HG02798 (cell line): ENCODE data around the gene UGDH.
"Not testable (repeated sequence)": the region's sequence is repeated elsewhere in the genome, so short reads cannot be mapped to it uniquely, and the experiment has no call there.

Experiments
- ATAC-seq: cut with Tn5 transposase; IDR thresholded peaks from one replicate; pipeline ENCODE4 v1.9.1; 2021; ENCODE audit warnings: mild to moderate bottlenecking; ENCODE audit not compliant: unreplicated experiment, poor library complexity

The UGDH gene

DNA sequence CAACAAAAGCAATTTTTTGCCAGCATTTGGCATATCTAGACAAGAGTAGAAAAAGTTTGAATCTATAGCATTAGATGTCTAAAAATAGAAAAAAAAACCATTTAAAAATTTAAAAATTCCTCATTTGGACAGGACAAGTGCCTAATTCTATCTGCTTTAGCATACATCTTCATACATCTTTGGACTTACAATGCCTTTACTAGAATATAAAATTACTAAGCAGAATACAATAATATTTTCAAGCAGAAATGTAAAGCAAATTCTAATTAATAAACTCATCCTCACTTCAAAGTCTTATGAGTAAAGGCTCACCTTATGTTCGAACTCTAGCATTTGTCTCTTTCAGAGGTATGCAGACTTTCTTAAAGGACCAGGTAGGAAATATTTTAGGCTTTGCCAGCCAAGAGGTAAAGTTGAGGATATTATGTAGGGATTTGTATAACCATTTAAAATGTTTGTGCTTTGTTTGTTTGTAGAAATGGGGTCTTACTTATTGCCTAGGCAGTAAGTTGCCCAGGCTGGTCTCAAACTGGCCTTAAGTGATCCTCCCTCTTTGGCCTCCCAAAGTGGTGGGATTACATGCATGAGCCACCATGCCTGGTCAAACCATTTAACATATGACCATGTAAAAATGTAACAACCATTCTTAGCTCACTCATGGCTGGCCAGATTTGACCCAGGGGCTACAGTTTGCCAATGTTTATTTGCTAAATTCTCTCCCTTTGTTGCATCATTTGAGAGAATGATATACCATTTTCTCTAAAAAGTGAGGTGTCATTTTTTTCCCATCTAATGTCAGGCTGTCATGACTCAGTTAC is 29.1 kb downstream of the UGDH start:
- no peak for ATAC-seq

DNA sequence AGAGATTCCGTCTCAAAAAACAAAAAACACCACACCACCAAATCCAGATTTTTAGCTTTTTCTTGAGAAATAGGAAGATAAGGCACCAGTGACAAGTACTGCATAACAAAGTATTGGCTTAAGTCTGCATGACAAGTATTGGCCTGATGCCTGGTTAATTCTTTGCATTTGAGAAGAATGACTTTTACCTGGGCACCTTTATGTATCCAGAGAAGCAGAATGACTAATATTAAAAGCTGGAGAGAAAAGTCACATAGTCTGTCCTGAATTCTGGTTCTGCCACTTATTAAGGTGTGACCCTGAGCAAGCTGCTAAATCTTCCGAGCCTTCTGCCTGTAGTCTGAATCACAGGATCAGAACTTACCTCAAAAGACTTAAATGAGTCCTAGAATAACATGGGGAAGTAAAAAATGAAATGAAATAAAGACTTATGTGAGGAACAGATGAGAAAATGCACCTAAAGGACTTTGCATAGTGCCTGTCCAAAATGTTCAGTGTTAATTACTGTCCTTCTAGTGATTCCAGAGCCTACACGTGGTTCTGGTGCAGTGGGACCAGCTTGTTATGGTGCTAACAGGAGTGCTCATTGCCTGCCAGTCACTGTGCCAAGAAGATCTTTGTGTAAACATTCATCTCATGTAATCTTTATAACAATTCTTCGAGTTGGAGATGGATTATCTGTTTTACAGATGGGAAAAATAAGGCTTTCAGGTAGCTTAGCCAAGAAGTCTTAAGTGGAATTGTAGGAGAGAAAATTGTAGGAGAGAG is 31.6 kb downstream of the UGDH start:
- ATAC-seq = no peak

DNA sequence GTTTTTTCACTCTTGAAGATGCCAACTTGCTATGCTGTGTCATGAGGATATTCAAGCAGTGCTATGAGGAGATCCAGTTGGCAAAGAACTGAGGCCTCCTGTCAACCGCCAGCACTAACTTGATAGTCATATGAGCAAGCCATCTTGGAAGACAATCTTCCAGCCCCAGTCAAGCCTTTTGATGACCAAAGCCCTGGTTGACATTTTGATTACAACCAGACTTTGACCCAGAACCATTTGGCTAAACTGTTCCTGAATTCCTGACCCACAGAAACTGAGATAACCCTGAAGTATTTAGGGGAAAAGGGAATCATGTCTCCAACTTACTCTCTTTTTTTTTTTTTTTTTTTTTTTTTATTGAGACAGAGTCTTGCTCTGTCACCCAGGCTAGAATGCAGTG is 32.9 kb downstream of the UGDH start:
- no peak for ATAC-seq

DNA sequence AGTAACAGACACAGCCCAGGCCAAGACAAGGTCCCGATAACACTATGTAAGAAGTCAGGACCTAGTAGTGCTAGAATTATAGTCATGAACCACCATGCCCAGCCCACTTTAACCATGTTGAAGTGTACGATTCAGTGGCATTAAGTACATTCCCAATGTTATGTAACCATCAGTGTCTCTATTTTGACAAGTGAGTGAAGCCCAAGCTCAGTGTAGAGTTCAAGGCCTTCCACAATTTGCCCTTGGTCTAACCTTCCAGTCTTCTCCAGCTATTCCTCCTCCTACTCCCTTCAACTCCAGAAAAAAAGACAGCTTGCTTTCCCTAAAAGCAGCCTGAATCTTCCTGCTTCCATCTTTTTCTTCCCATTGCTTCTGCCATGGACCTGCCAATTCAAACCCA is 36.9 kb downstream of the UGDH start:
- no peak for ATAC-seq

DNA sequence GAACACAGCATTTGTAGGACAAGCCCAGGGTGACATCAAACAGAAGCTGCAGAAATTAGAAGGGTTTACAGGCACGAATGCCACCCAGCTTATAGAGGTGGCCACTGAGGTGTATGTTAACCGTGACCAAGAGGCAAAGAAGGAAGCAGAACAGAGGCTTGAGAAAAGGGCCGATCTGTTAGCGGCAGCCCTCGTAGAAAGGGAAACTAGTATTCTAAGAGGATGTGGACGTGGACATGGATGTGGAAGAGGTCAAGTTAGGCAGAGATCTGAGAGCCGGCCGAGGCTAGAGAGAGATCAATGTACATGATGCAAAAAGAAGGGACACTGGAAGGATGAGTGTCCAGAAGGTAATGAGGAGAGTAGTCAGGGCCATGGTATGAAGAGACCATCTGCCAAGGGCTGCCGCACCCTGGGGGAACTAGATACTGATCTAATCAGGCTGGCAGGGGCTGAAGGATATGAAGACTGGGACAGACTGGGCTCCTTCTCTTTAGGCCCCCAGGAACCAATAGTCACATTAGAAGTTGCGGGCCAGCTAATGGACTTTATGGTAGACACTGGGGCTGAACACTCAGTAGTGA is 40.9 kb downstream of the UGDH start:
- no peak for ATAC-seq

DNA sequence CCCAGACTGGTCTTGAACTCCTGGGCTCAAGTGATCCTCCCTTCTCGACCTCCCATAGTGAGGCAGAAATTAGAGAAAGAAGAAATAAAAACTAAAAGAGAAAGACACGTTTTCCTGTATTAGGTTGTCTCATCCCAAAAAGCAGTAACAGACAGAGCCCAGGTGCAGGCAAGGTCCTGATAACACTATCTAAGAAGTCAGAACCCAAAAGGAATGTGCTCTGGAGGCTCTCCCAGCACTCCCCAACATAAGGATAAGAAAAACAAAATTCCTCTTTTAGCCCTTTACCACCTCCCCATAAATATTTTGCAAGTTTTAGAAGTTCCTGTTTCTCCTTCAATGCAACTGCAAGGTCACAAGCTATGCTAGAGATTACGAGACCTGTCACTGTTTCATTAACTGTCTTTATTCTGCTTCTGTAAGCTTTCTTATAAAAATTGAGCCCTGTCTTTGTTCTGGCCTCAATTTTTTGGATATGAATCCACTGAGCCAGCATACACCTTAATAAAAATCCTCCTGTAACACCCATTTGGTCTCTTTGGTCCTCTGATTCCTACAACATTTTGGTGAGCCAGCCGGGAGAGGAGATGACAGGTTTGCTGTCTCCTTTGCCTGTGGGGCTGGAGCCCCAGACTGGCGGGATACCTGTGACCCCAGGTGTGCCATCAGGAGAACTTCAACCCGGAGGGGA is 42.5 kb downstream of the UGDH start:
- no peak for ATAC-seq

DNA sequence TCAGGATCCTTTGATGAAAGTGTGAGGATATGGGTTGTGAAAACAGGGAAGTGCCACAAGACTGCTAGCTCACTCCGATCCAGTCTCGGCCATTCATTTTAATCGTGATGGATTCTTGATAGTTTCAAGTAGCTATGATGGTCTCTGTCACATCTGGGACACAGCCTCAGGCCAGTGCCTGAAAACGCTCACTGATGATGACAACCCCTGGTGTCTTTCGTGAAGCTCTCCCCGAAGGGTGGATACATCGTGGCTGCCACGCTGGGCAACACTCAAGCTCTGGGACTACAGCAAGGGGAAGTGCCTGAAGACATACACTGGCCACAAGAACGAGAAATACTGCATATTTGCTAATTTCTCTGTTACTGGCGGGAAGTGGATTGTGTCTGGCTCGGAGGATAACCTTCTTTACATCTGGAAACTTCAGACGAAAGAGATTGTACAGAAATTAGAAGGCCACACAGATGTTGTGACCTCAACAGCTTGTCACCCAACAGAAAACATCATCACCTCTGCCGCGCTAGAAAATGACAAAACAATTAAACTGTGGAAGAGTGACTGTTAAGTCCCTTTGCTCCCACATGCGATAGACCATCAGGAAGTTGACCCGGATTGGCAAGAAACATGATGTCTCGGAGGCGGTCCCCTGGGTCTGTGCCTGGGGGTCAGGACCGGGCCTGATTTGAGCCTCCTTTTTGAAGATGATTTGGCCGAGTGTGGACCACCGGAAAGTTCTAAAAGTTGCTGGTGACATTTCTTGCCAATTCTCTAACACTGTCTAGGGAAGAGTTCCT is 46.1 kb downstream of the UGDH start:
- ATAC-seq = no peak

DNA sequence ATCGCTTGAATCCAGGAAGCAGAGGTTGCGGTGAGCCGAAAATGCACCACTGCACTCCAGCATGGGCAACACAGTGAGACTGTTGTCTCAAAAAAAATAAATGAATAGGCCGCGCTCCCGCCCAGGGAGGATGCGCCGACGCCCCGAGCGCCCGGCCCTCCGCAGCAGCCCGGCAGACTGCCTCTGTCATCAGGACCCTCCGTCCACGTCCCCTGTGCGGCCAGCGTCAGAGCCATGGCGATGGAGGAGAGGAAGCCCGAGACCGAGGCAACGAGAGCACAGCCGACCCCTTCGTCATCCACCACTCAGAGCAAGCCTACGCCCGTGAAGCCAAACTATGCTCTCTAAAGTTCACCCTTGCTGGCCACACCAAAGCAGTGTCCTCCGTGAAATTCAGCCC is 47.0 kb downstream of the UGDH start:
- ATAC-seq = no peak

DNA sequence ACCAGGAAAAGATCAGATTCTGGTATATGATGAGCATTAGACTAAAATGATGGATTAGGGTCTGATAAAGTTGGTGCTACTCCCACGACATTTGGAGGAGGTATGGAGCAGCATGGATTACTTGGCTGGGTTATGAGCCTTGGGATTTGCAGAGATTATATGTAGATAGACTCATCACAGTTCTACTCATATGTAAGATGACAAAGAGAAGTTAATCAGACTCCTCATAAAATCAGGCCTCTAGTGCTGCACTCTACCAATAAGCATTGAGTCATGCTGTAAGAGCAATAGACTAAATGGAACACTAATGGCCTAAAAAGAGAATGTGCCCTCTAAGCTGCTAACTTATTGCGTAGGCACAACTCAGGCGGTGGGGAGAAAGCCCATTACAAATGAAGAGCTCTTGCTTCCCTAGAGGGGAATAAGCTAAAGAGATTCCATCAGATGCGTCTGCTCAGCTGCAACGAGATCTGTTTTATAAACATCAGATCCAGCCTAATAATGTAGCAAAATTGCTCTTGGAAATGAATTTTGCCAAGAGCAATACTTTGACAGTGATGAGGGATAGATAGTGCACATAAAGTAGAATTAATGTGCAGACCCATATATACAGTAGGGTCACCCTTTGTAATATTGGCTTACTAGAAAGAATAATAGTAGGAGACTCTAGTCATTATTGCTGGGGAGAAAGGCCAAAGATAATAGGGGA is 50.9 kb downstream of the UGDH start:
- no peak for ATAC-seq

DNA sequence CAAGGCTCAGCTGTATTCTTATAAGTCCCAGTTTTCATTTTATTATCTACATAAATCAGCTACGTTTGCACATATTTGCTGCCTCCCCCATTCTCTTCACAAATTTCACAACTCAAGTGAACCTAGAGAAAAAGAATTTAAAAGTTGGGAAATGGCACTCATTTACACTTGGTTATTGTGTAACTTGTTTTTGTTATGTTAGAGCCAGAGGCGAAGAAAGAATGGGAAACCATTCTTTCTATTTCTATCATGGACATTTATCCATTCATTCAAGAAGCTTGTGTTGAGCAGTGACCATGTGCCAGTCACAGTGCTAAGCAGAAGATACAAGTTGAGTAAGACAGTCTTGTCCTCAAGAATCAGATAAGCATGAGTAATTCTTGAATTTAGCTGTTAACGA is 54.8 kb downstream of the UGDH start:
- ATAC-seq = no peak

DNA sequence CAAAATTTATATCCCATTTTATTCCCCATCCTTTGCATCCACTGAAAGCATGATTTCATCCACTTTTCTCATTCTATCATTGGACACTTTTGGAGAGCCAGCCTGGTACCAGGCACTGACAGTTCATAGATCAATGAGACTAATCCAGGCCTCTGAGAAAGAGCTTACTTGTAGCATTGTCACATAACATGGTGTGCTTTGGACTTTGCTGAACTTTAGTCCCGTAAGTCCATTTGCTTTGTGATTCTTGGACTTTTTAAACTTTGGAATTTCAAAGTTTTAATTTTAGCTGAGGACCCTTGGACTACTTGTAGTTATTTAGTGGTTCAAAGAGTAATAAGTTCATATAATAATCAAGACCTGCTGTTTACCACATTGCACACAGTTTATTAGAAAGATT is 56.8 kb downstream of the UGDH start:
- ATAC-seq = no peak

DNA sequence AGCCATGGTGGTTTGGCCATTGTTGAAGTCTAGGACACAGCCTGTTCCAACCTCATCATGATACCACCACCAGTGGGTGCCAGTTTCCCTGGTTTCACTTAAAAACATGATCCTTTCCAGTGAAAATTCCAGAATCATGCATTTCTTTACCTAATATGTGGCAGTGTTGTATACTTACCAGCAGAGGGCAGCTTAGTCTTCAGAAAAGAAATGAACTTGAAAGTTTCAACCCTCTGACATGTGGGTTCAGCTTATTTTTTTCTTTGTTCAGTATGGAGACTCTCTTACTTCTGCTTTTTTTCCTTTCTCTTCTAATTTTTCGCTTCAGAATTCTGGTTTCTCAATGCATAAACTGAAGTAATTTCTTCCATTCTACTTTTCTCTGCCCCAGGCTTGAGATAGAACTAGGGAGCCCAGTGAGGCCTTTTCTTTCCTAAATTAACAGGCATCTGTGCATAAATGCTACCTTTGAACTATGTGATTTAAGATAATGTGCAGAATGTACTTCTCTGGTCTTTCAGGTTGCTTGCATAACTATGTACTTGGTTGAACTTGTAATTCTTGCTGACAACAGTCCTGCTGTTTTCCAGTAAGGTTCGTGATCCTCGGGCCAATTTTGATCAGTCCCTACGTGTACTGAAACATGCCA is 57.7 kb downstream of the UGDH start:
- ATAC-seq = peak; percentile 80

DNA sequence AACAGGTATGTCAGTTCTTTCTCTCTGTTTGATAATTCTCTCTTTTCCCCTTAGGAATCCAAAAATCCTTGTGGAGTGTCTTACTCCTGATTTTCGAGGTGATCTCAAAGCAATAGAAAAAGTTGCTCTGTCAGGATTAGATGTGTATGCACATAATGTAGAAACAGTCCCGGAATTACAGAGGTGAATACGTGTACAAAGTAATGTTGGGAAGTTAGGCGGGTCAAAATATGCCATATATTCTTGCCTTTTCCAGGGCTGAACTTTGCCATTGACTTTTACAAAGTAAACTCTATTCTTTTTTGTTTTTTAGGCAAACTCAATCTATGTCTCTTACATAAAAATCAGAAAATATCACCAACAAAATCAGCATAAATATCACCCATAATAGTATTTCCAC is 59.8 kb downstream of the UGDH start:
- ATAC-seq = no peak

DNA sequence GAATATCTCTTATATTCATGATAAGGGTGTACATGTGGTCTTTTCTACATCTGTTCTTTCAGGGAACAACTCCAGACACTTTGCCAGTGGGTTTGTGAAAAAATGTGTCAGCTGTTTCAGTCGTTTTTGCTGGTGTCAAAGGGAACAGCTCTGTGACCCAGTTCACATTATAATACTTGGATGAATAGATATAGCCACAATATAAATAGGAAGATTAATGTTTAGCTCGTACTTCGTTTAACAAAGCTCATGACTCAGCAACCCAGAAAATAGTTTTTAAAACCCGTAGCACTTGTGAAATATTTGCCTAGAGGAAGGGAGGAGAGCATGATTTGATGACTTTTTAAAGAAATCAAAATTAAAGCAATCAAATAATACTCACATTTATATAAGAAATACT is 60.5 kb downstream of the UGDH start:
- ATAC-seq = no peak

DNA sequence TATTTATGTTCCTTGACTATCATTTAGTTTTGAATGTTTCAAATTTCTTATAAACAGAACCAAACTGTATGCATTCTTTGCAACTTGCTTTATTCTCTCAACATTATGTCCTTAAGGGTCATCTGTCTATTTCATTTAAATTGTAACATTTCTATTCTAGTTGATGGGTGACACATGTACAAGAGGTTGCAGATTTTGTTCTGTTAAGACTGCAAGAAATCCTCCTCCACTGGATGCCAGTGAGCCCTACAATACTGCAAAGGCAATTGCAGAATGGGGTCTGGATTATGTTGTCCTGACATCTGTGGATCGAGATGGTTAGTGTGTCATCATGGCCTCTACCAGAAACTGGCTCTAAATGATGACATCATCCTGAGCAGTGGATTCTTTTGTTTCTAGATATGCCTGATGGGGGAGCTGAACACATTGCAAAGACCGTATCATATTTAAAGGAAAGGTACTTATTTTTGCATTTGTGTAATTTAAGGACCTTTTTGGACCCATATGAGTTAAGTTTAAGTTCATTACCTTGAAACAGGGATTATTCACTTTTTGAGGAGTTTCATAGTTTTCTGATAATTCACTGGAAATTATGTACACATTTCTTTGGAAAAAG is 62.2 kb downstream of the UGDH start:
- no peak for ATAC-seq

DNA sequence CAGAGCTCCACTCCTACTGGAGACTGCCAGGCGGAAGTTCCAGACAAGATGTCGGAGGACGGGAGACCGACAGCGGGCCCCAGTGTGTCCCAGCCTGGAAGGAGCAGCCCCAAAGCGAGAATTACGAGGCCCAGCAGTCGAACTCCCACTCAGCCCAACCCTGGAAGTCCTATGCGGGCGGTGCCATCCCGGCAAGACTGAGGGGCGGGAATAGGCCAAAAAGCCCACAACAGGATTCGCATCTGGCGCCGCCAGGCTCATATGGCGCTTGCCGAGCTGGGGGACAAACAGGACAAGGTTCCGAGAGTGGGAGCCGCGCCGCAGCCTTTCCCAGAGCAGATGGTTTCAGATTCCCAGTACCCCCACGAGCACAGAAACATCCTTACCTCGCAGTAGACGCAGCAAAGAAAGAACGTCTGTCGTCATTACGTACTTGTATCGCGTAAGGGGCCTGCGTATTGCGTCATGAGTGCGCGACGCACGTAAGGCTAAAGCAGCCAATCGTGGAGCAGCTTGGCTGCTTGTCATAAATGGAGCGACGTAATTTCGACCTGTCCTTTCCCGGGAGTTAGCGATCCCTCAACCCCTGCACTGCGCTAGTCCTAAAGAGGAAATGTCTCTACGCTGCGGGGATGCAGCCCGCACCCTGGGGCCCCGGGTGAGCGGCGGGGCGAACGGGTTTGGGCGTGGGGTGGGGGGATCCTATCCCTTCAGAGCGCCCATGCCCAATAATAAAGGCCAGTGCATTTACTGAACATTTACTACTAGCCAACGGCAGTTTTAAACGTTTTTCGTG is 68.5 kb downstream of the UGDH start, which contains the start of the genes LIAS and RPL9:
TSS of gene LIAS (plus strand) at position 552 of the 796 bp plus-strand sequence. CDS start at position 614, 62 bp downstream.
TSS of gene RPL9 (minus strand) at position 418 of the 796 bp plus-strand sequence. CDS start 483 bp downstream, outside the sequence.
- ATAC-seq = peak; percentile 94

DNA sequence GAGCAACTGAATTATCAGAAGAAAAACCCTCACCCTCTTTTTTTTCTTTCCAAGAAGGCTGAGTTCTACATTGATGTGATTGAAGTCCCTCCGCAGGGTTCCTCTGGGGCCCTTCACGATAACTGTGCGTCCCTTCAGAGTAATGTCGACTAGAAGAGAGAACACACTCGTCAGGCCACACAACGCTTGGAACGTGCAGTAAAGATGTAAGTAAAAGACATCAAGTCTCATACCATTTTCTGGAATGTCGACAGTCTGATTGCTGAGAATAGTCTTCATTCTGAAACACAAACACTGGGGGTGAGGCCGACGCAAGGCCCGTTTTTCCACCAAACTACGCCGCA is 69.1 kb downstream of the UGDH start:
- ATAC-seq = not testable (repeated sequence)
